Upper lobe of left lung (tissue), 6 donors: ENCODE results near the gene CFTR. TPM values are rescaled to one million over a fixed set of nuclear protein-coding genes. Genes with fewer than 3 reads are reported as not detected.

Source experiments
- ATAC-seq, 2 donors: fragments of 200-7000 bp; cut with Tn5 transposase; one replicate each; pipeline ENCODE4 v1.9.1; 2022; ENCODE audit warnings: mild to moderate bottlenecking in 2 of 2, moderate library complexity in 2 of 2; ENCODE audit not compliant: low FRiP score in 2 of 2
- DNase-seq, 2 donors: peaks; one replicate each; pipeline ENCODE4 v3.0.0-alpha.2; 2019 to 2020
- H3K27ac ChIP-seq, 4 donors: fragments of 200-600 bp; sonication (generic); one replicate each; pipeline ENCODE4 v1.5.1; 2016 to 2019
- H3K27me3 ChIP-seq, 4 donors: fragments of 200-600 bp; sonication (generic); one replicate each; pipeline ENCODE4 v1.5.1; 2017 to 2019
- H3K36me3 ChIP-seq, 4 donors: fragments of 200-600 bp; sonication (generic); one replicate each; pipeline ENCODE4 v1.5.1; 2016 to 2019
- H3K4me1 ChIP-seq, 4 donors: fragments of 200-600 bp; sonication (generic); one replicate each; pipeline ENCODE4 v1.5.1; 2018 to 2019
- H3K4me3 ChIP-seq, 4 donors: fragments of 200-600 bp; sonication (generic); one replicate each; pipeline ENCODE4 v1.5.1; 2017 to 2019; ENCODE audit warnings: mild to moderate bottlenecking in 2 of 4, moderate library complexity in 1 of 4
- H3K9me3 ChIP-seq, 4 donors: fragments of 200-600 bp; sonication (generic); one replicate each; pipeline ENCODE4 v1.5.1; 2018 to 2019
- EP300 ChIP-seq, 4 donors: sonication (generic); formaldehyde crosslinking; IDR thresholded peaks; one replicate each; pipeline ENCODE4 v1.5.1; 2017; ENCODE audit warnings: antibody characterized with exemption in 4 of 4, control low read depth in 2 of 4
- POLR2A ChIP-seq, 4 donors: fragments of 450-650 bp; IDR thresholded peaks; one replicate each; pipeline ENCODE4 v1.5.1; 2016 to 2017; ENCODE audit warnings: antibody characterized with exemption in 4 of 4, mild to moderate bottlenecking in 2 of 4
- POLR2AphosphoS5 ChIP-seq, 2 donors: sonication (generic); formaldehyde crosslinking; IDR thresholded peaks; one replicate each; pipeline ENCODE4 v1.5.1; 2017; ENCODE audit warnings: antibody characterized with exemption in 2 of 2
- WGBS, 2 donors: methylation state at CpG; one replicate each; pipeline ENCODE4 v1.1.5; 2017 to 2018; 5-methylcytosine and 5-hydroxymethylcytosine counted together
- total RNA-seq, 6 donors: library from RNA; depleted of rRNA in 4 of 6; stranded (reverse); fragments of >200 nt in 4 of 6; gene quantifications; one replicate each; pipeline versions ENCODE4 v1.1.0 to v1.2.1, GENCODE V29; 2016 to 2021
- TF ChIP-seq, protein P1 (sequence below), 6 experiments: fragments of 450-650 bp in 4 of 6; fragments of 200-600 bp in 2 of 6; sonication (generic) in 2 of 6; IDR thresholded peaks; one replicate each; pipeline ENCODE4 v1.5.1; 2016 to 2019; ENCODE audit warnings: antibody characterized with exemption in 6 of 6
- donor health status: DM: no; HTN: no; CAD: no; lungs with moderate emphysema.
- donor health status: DM: no; HTN: yes; CAD: no; lungs with severe emphysema.

The CFTR gene
- total RNA-seq, 6 donors from 2014 or later, result 4.2 to 36.7 (median 24.8) TPM

DNA sequence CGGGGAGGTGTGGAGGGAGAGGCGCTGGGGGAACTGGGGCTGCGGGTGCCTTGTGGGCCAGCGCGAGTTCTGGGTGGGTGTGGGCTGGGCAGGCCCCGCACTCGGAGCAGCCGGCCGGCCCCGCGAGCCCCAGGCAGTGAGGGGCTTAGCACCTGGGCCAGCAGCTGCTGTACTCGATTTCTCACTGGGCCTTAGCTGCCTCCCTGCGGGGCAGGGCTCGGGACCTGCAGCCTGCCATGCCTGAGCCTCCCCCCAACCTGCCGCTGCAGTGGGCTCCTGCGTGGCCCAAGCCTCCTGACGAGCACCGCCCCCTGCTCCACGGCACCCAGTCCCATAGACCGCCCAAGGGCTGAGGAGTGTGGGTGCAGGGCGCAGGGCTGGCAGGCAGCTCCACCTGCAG lies 116.3 kb downstream of the CFTR start:
- no peak for ATAC-seq

DNA sequence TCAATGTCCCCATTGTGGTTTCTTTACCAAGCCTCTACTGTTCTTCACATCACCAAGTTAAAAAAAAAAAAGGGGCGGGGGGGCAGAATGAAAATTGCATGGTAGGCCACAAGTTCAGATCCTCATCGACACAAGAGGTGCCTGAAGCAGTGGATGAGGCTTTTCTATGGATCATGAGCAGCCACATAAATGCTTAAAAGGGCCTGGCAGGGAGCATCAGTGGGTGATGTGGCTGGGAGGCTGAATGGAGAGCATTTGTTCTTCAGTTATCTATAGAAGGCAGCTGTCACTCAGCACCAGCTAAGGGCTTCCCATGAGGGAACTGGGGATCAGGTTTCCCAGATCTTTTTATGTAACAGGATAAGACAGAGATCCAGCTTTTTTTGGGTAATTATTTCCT lies 117.9 kb downstream of the CFTR start:
- 69 to 81% methylated on average over 2 of the region's 2 CpGs for WGBS, 2 donors
- no peak for ATAC-seq
- no peak overlapping the region for H3K4me3 ChIP-seq

More for the DNA sequence above, 116.3 kb downstream of the CFTR start:
- WGBS, 2 donors, result 100% methylated on average over 4 to 7 of the region's 21 CpGs
- TF ChIP-seq POLR2A (IDR thresholded peaks at IDR 0.05) (no peak), EP300 (IDR thresholded peaks at IDR 0.05) (no peak), POLR2AphosphoS5 (IDR thresholded peaks at IDR 0.05) (no peak)
- TF ChIP-seq, protein P1, sequence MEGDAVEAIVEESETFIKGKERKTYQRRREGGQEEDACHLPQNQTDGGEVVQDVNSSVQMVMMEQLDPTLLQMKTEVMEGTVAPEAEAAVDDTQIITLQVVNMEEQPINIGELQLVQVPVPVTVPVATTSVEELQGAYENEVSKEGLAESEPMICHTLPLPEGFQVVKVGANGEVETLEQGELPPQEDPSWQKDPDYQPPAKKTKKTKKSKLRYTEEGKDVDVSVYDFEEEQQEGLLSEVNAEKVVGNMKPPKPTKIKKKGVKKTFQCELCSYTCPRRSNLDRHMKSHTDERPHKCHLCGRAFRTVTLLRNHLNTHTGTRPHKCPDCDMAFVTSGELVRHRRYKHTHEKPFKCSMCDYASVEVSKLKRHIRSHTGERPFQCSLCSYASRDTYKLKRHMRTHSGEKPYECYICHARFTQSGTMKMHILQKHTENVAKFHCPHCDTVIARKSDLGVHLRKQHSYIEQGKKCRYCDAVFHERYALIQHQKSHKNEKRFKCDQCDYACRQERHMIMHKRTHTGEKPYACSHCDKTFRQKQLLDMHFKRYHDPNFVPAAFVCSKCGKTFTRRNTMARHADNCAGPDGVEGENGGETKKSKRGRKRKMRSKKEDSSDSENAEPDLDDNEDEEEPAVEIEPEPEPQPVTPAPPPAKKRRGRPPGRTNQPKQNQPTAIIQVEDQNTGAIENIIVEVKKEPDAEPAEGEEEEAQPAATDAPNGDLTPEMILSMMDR (IDR thresholded peaks at IDR 0.05), result no peak
- H3K27ac ChIP-seq, result no peak overlapping the region
- peak in 1 of 2 donors; percentile 61 for DNase-seq
- no peak overlapping the region for H3K4me3 ChIP-seq
- peaks cover 0 to 6% (median 0%) of the 10 kb centered on the region in 4 donors for H3K9me3 ChIP-seq
- H3K27me3 ChIP-seq, result no peaks in the 10 kb centered on the region
- no peaks in the 10 kb centered on the region for H3K36me3 ChIP-seq
- H3K4me1 ChIP-seq, result no peaks in the 10 kb centered on the region

DNA sequence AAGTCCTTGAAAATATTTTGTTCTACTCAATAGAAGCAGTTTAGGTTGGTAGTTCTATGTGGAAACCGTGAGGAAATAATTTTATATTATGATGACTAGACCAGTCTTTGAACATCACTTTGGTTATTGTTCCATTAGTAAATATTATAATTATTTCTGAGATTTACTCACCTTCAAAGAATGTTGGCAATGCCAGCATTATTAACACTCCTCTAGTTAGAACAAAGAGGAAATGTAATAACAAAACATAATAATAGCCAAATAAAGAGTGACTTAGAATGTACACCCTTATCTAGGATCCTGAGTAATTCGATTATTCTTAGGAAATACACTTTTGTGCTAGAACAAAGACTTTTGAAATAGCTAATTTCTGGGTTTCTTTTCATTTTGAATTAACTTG lies 121.1 kb downstream of the CFTR start:
- H3K4me3 ChIP-seq, result no peak overlapping the region
- no peaks in the 10 kb centered on the region for H3K4me1 ChIP-seq
- no peak overlapping the region for H3K27ac ChIP-seq
- no peak for DNase-seq
- 28 to 47% methylated on average over 2 of the region's 2 CpGs for WGBS, 2 donors
- H3K27me3 ChIP-seq, result no peaks in the 10 kb centered on the region
- H3K36me3 ChIP-seq, result no peaks in the 10 kb centered on the region
- ATAC-seq, result no peak
- peaks cover 0 to 6% (median 0%) of the 10 kb centered on the region in 4 donors for H3K9me3 ChIP-seq
- TF ChIP-seq POLR2AphosphoS5 (IDR thresholded peaks at IDR 0.05), result no peak

More for the DNA sequence above, 117.9 kb downstream of the CFTR start:
- no peaks in the 10 kb centered on the region for H3K27me3 ChIP-seq
- no peaks in the 10 kb centered on the region for H3K36me3 ChIP-seq
- no peak for DNase-seq
- no peak for TF ChIP-seq EP300 (IDR thresholded peaks at IDR 0.05)
- H3K4me1 ChIP-seq, result no peaks in the 10 kb centered on the region
- peaks cover 0 to 6% (median 0%) of the 10 kb centered on the region in 4 donors for H3K9me3 ChIP-seq
- H3K27ac ChIP-seq, result no peak overlapping the region

DNA sequence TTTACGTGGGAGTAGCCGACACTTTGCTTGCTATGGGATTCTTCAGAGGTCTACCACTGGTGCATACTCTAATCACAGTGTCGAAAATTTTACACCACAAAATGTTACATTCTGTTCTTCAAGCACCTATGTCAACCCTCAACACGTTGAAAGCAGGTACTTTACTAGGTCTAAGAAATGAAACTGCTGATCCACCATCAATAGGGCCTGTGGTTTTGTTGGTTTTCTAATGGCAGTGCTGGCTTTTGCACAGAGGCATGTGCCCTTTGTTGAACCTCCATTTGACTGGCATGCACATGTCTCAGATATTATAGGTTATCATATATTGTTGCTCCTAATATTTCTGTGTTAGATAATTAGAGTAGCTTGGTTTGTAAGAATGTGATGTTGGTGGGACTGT lies 123.8 kb downstream of the CFTR start:
- Histone ChIP-seq H3K27ac (no peak overlapping the region), H3K9me3 (no peaks in the 10 kb centered on the region), H3K36me3 (no peaks in the 10 kb centered on the region), H3K27me3 (no peaks in the 10 kb centered on the region), H3K4me1 (no peaks in the 10 kb centered on the region), H3K4me3 (no peak overlapping the region)
- WGBS, 2 donors, result 74 to 86% methylated on average over 4 of the region's 4 CpGs
- ATAC-seq (no peak), DNase-seq (no peak)
- TF ChIP-seq, protein P1 (IDR thresholded peaks at IDR 0.05), result no peak
- no peak for TF ChIP-seq POLR2AphosphoS5 (IDR thresholded peaks at IDR 0.05)
- TF ChIP-seq POLR2A (IDR thresholded peaks at IDR 0.05), result no peak
- TF ChIP-seq EP300 (IDR thresholded peaks at IDR 0.05), result no peak

DNA sequence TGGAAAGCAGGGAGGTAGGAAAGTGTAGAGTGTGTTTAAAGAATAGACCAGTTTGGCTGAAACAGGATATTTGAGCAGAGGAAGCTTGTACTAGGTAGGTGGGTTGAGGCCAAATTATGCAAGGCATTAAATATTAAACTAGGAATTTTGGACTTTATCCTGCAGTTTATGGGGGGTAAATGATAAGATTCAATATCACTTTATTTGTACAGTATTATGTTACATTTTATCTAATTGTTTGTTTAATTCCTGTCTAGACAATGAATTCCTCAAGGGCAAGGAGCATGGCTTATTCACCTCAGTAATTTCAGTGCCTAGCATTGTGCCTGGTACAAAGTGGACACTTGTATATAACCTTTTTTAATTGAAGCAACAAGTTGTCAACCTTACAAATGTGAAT lies 125.9 kb downstream of the CFTR start:
- Histone ChIP-seq H3K4me1 (no peaks in the 10 kb centered on the region), H3K4me3 (no peak overlapping the region), H3K27me3 (no peaks in the 10 kb centered on the region), H3K27ac (no peak overlapping the region), H3K36me3 (no peaks in the 10 kb centered on the region), H3K9me3 (no peaks in the 10 kb centered on the region)
- TF ChIP-seq EP300 (IDR thresholded peaks at IDR 0.05) (no peak), POLR2AphosphoS5 (IDR thresholded peaks at IDR 0.05) (no peak), POLR2A (IDR thresholded peaks at IDR 0.05) (no peak)
- TF ChIP-seq, protein P1 (IDR thresholded peaks at IDR 0.05), result no peak
- DNase-seq (no peak), ATAC-seq (no peak)

DNA sequence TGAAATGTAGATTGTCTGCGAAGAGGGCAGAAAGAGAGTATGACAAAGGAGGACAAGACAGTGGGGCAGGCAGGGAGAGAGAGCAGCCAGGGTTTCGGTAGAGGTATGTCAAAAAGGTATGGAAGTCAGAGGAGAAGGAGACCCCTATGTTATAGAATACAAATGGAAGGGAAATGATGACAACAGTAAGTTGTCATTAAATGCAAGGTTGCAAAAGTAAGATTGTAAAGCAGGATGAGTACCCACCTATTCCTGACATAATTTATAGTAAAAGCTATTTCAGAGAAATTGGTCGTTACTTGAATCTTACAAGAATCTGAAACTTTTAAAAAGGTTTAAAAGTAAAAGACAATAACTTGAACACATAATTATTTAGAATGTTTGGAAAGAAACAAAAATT lies 126.3 kb downstream of the CFTR start:
- Histone ChIP-seq H3K36me3 (no peaks in the 10 kb centered on the region), H3K27me3 (no peaks in the 10 kb centered on the region), H3K4me1 (no peaks in the 10 kb centered on the region), H3K27ac (no peak overlapping the region), H3K9me3 (no peaks in the 10 kb centered on the region), H3K4me3 (no peak overlapping the region)
- ATAC-seq (no peak), DNase-seq (no peak)
- no peak for TF ChIP-seq POLR2A (IDR thresholded peaks at IDR 0.05)
- TF ChIP-seq, protein P1 (IDR thresholded peaks at IDR 0.05), result no peak
- no peak for TF ChIP-seq EP300 (IDR thresholded peaks at IDR 0.05)
- no peak for TF ChIP-seq POLR2AphosphoS5 (IDR thresholded peaks at IDR 0.05)
- 88 to 93% methylated on average over 3 of the region's 3 CpGs for WGBS, 2 donors
